ENCODE measurements around the gene SCAF4. TPM values are rescaled to one million over a fixed set of nuclear protein-coding genes. Genes with fewer than 3 reads are reported as not detected.

The SCAF4 gene
- total RNA-seq, 2 donors from 2014 or later = 15.4 to 27.5 TPM

DNA sequence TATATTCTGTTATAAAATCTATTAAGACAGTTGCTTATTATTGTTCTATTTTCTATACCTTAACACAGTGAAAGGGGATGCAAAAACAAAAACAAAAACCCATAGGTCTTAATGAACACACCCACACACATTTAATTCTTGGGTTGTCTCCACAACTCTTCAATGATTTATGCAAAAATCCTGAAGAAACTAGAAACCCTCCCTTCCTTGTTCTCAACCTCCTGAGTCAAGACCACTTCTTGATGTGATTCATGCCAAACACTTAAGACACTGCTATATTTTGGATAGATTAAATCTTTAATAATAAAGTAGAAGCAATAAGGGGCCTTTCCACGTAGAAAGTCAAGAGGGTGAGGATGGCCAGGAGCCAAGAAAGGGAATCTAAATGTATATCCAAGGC, 23.4 kb downstream of the SCAF4 start:
- no peak overlapping the region for H3K27ac ChIP-seq
- DNase-seq (ENCODE audit: low spot score) = no peak
- TF ChIP-seq, protein P1, sequence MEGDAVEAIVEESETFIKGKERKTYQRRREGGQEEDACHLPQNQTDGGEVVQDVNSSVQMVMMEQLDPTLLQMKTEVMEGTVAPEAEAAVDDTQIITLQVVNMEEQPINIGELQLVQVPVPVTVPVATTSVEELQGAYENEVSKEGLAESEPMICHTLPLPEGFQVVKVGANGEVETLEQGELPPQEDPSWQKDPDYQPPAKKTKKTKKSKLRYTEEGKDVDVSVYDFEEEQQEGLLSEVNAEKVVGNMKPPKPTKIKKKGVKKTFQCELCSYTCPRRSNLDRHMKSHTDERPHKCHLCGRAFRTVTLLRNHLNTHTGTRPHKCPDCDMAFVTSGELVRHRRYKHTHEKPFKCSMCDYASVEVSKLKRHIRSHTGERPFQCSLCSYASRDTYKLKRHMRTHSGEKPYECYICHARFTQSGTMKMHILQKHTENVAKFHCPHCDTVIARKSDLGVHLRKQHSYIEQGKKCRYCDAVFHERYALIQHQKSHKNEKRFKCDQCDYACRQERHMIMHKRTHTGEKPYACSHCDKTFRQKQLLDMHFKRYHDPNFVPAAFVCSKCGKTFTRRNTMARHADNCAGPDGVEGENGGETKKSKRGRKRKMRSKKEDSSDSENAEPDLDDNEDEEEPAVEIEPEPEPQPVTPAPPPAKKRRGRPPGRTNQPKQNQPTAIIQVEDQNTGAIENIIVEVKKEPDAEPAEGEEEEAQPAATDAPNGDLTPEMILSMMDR (IDR thresholded peaks at IDR 0.05) = no peak
- no peaks in the 10 kb centered on the region for H3K9me3 ChIP-seq
- H3K4me1 ChIP-seq (ENCODE audit: control insufficient read depth in 1 of 2, low read depth in 2 of 2) = peaks cover 29 to 48% of the 10 kb centered on the region in 2 donors
- H3K36me3 ChIP-seq = no peaks in the 10 kb centered on the region
- H3K4me3 ChIP-seq = no peak overlapping the region
- H3K27me3 ChIP-seq (replicated peaks; ENCODE audit: insufficient read depth) = no peaks in the 10 kb centered on the region
- ATAC-seq (ENCODE audit: insufficient number of reproducible peaks, low FRiP score, low read depth) = no peak

DNA sequence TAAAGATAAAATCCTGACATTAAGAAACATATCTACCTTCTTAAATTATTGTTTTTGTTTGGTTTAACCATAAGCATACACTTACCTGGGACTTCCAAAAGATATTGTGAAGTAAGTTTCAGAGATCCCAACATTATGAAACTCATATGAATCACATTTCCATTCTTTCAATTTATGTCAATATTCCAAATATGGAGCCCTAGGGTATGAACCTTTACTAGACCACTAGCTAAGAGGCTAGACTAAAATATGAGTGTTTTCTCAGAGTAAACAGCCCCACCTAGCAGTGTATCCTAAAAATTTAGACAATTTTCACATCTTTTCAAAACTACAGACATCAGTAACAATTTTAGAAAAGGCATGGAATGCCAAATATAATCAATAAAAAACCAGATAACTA, 24.4 kb downstream of the SCAF4 start:
- no peaks in the 10 kb centered on the region for H3K27me3 ChIP-seq (replicated peaks; ENCODE audit: insufficient read depth)
- ATAC-seq (ENCODE audit: insufficient number of reproducible peaks, low FRiP score, low read depth) (no peak), DNase-seq (ENCODE audit: low spot score) (no peak)
- H3K4me1 ChIP-seq (ENCODE audit: control insufficient read depth in 1 of 2, low read depth in 2 of 2) = peaks cover 24 to 39% of the 10 kb centered on the region in 2 donors
- no peaks in the 10 kb centered on the region for H3K36me3 ChIP-seq
- no peak overlapping the region for H3K4me3 ChIP-seq
- H3K27ac ChIP-seq = no peak overlapping the region
- TF ChIP-seq, protein P1 (IDR thresholded peaks at IDR 0.05) = no peak
- no peaks in the 10 kb centered on the region for H3K9me3 ChIP-seq

DNA sequence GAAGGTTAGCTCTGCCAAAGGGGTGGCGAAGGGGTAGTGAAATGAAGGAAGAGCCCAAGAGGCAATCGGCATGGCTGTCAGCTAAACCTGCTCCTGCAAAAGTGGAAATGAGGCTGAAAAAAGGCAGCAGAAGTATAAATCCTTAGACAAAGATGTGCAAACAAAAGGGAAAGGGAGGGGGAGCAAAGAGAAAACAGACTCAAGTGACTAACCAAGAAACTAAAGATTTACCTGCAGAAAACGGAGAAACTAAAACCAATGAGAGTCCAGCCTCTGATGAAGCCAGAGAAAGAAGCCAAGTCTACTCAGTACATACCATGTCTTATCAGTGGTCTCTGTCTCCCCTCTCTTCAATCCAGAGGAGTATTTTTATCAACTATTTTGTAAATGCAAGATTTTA, 25.4 kb downstream of the SCAF4 start:
- peaks cover 2% of the 10 kb centered on the region for H3K36me3 ChIP-seq
- DNase-seq (ENCODE audit: low spot score) = no peak
- no peak overlapping the region for H3K27ac ChIP-seq
- no peak for ATAC-seq (ENCODE audit: insufficient number of reproducible peaks, low FRiP score, low read depth)
- peaks cover 24 to 37% of the 10 kb centered on the region in 2 donors for H3K4me1 ChIP-seq (ENCODE audit: control insufficient read depth in 1 of 2, low read depth in 2 of 2)
- TF ChIP-seq, protein P1 (IDR thresholded peaks at IDR 0.05) = no peak
- no peaks in the 10 kb centered on the region for H3K27me3 ChIP-seq (replicated peaks; ENCODE audit: insufficient read depth)
- no peak overlapping the region for H3K4me3 ChIP-seq
- no peaks in the 10 kb centered on the region for H3K9me3 ChIP-seq

DNA sequence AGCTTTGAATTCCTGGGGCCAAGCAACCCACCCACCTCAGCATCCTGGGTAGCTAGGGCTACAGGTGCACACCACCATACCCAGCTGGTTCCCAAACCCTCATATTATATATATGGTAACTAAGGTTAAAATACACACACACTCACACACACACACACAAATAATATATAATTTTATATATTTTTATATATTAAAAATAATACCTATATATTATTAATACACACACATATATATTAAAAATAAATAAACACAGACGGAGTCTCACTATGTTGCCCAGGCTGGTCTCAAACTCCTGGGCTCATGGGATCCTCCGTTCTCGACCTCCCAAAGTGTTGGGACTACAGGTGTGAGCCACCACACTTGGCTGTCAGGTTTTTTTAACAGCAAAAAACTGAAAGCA, 31.9 kb downstream of the SCAF4 start:
- DNase-seq (ENCODE audit: low spot score) (no peak), ATAC-seq (ENCODE audit: insufficient number of reproducible peaks, low FRiP score, low read depth) (no peak)
- no peaks in the 10 kb centered on the region for H3K4me1 ChIP-seq (ENCODE audit: control insufficient read depth in 1 of 2, low read depth in 2 of 2)
- H3K4me3 ChIP-seq = no peak overlapping the region
- TF ChIP-seq, protein P1 (IDR thresholded peaks at IDR 0.05) = no peak
- H3K27ac ChIP-seq = no peak overlapping the region
- no peaks in the 10 kb centered on the region for H3K27me3 ChIP-seq (replicated peaks; ENCODE audit: insufficient read depth)
- H3K9me3 ChIP-seq = no peaks in the 10 kb centered on the region
- peaks cover 27% of the 10 kb centered on the region for H3K36me3 ChIP-seq

DNA sequence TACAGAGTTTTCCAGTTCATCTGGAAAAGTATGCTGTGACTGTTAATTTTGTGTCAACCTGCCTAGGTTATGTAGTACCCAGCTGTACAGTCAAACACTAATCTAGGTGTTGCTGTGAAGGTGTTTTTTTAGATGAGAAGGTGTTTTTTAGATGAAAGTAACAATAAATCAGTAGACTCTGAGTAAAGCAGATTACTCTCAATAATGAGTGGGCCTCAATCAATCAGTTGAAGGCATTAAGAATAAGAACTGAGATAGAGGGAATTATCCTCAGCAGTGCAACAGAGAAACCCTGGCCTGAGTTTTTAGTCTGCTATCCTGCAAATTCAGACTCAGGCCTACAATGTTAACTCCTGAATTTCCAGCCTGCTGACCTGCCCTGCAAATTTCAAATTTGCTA, 33.5 kb downstream of the SCAF4 start:
- peaks cover 32% of the 10 kb centered on the region for H3K36me3 ChIP-seq
- H3K4me1 ChIP-seq (ENCODE audit: control insufficient read depth in 1 of 2, low read depth in 2 of 2) = no peaks in the 10 kb centered on the region
- ATAC-seq (ENCODE audit: insufficient number of reproducible peaks, low FRiP score, low read depth) (no peak), DNase-seq (ENCODE audit: low spot score) (no peak)
- no peak overlapping the region for H3K27ac ChIP-seq
- H3K9me3 ChIP-seq = no peaks in the 10 kb centered on the region
- H3K4me3 ChIP-seq = no peak overlapping the region
- no peaks in the 10 kb centered on the region for H3K27me3 ChIP-seq (replicated peaks; ENCODE audit: insufficient read depth)
- TF ChIP-seq, protein P1 (IDR thresholded peaks at IDR 0.05) = no peak
